K562 (cell line): ENCODE measurements around the gene TOR1A. TPM values are rescaled to one million over a fixed set of nuclear protein-coding genes. Genes with fewer than 3 reads are reported as not detected.

Experiments used
- CREB5 ChIP-seq: fragments of 250-450 bp; sonication (Bioruptor Pico); IDR thresholded peaks from 2 replicates; pipeline ENCODE4 v1.5.0; 2020; ENCODE audit warnings: mild to moderate bottlenecking
- FOS ChIP-seq: IDR thresholded peaks from 3 replicates; pipeline ENCODE4 v1.6.1; 2011; ENCODE audit not compliant: insufficient read length; ENCODE audit errors: extremely low read depth
- HMGN3 ChIP-seq: IDR thresholded peaks from 2 replicates; pipeline ENCODE4 v1.6.1; 2011; ENCODE audit warnings: borderline replicate concordance, low read depth, mild to moderate bottlenecking, mixed read lengths, low read length; ENCODE audit not compliant: insufficient read length; ENCODE audit errors: extremely low read depth
- HNRNPL ChIP-seq: fragments of 200-400 bp; formaldehyde crosslinking; IDR thresholded peaks from 2 replicates; pipeline ENCODE4 v1.6.1; 2017; ENCODE audit warnings: low read depth, mild to moderate bottlenecking, low read length
- NFIX ChIP-seq: fragments of 250-450 bp; sonication (Bioruptor Pico); IDR thresholded peaks from 2 replicates; pipeline ENCODE4 v1.4.0; 2020; ENCODE audit warnings: low read depth, mild to moderate bottlenecking, moderate library complexity
- NFRKB ChIP-seq: fragments of 450-650 bp; IDR thresholded peaks from 2 replicates; pipeline ENCODE4 v1.6.1; 2016; ENCODE audit warnings: low read depth
- RREB1 ChIP-seq: fragments of 250-450 bp; sonication (Bioruptor Pico); IDR thresholded peaks from 2 replicates; pipeline ENCODE4 v1.4.0; 2020
- SAP30 ChIP-seq: fragments of 200-600 bp; sonication (generic); IDR thresholded peaks from 2 replicates; pipeline ENCODE4 v1.6.1; 2012; ENCODE audit warnings: borderline replicate concordance, low read depth, mild to moderate bottlenecking, moderate library complexity, low read length, control low read depth, inconsistent platforms; ENCODE audit not compliant: insufficient read depth, poor library complexity, severe bottlenecking
- SLC30A9 ChIP-seq: fragments of 250-450 bp; sonication (Bioruptor Pico); IDR thresholded peaks from 2 replicates; pipeline ENCODE4 v1.8.0; 2022; ENCODE audit warnings: mild to moderate bottlenecking, moderate library complexity
- SOX6 ChIP-seq: fragments of 450-650 bp; IDR thresholded peaks from 2 replicates; pipeline ENCODE4 v1.6.1; 2014; ENCODE audit warnings: mild to moderate bottlenecking
- STAT5B ChIP-seq: fragments of 250-450 bp; sonication (Bioruptor Pico); IDR thresholded peaks from 2 replicates; pipeline ENCODE4 v1.8.0; 2021; ENCODE audit warnings: mild to moderate bottlenecking, inconsistent platforms
- TEAD2 ChIP-seq: fragments of 450-650 bp; IDR thresholded peaks from 2 replicates; pipeline ENCODE4 v1.6.1; 2016; ENCODE audit warnings: missing genetic modification characterization, control low read depth, missing compliant biosample characterization
- ZBTB1 ChIP-seq: sonication (generic); formaldehyde crosslinking; IDR thresholded peaks from 2 replicates; pipeline ENCODE4 v1.8.1; 2023; ENCODE audit warnings: missing genetic modification reagents, low read depth, mild to moderate bottlenecking, borderline replicate concordance
- ZC3H4 ChIP-seq: sonication (generic); formaldehyde crosslinking; IDR thresholded peaks from 2 replicates; pipeline ENCODE4 v1.9.0; 2021; ENCODE audit warnings: missing genetic modification reagents, borderline replicate concordance
- ZNF212 ChIP-seq: fragments of 450-650 bp; formaldehyde crosslinking; IDR thresholded peaks from 2 replicates; pipeline ENCODE4 v1.4.0; 2020; ENCODE audit warnings: mild to moderate bottlenecking
- ZNF518B ChIP-seq: fragments of 250-450 bp; sonication (Bioruptor Pico); IDR thresholded peaks from 2 replicates; pipeline ENCODE4 v1.5.0; 2021; ENCODE audit warnings: mild to moderate bottlenecking, moderate library complexity
- polyA plus RNA-seq, 8 experiments: library from polyadenylated mRNA; depleted of rRNA in 4 of 8; stranded (reverse) in 5 of 8; unstranded in 3 of 8; fragments of >200 nt; fragmentation: Nextera tagmentation in 2 of 8; fragmentation: Illumina TruSeq in 1 of 8; extraction: Ambion mirVana in 2 of 8; extraction: Trizol in 1 of 8; gene quantifications; 2 replicates each; pipeline versions ENCODE4 v1.2.1 to v1.2.3, GENCODE V29; 2011 to 2014; ENCODE audit warnings: inconsistent platforms in 1 of 8, missing spikeins in 1 of 8
- total RNA-seq, 7 experiments: library from RNA; depleted of rRNA in 6 of 7; stranded (reverse); fragments of >200 nt in 6 of 7; fragmentation: Illumina TruSeq in 2 of 7; extraction: Trizol in 2 of 7; gene quantifications; 2 replicates each; pipeline versions ENCODE4 v1.2.1 to v1.2.3, GENCODE V29; 2011 to 2021; ENCODE audit warnings: low replicate concordance in 1 of 7

TOR1A gene
- total and polyA plus RNA-seq, 9 of the 15 experiments (the other 6 are each of a cell fraction or from before 2014, with no cell fraction given), result 4.5 to 85.8 (median 51.3) TPM

- TF ChIP-seq ZBTB1 (CRISPR knock-in tag) (no peak; the same call in none of the 2 replicates), RREB1 (no peak), HMGN3 (peak; percentile 63), ZC3H4 (CRISPR knock-in tag) (no peak), NFIX (CRISPR knock-in tag) (no peak), FOS (no peak), TEAD2 (tag) (no peak), ZNF518B (CRISPR knock-in tag) (no peak), SLC30A9 (CRISPR knock-in tag) (no peak), SOX6 (peak; percentile 71), NFRKB (peak; percentile 98), HNRNPL (peak; percentile 69; the same call in 1 of the 2 replicates), CREB5 (CRISPR knock-in tag) (no peak), ZNF212 (CRISPR knock-in tag) (no peak), SAP30 (peak; percentile 98), STAT5B (no peak)
These were observed at the start of gene TOR1A (continued) for GRCh38 chr9:129823935-129824601.
